H9 (cell line): ENCODE measurements around the gene ANAPC4. TPM values are rescaled to one million over a fixed set of nuclear protein-coding genes. Genes with fewer than 3 reads are reported as not detected.

Experiments used
- DNase-seq: peaks from one replicate; pipeline ENCODE4 v3.0.0-alpha.2; 2017
- H2AFZ ChIP-seq: one replicate; pipeline ENCODE4 v1.6.1; 2013; ENCODE audit warnings: mild to moderate bottlenecking, low read length, control low read depth, moderate library complexity
- H2AK5ac ChIP-seq: 2 replicates; pipeline ENCODE4 v1.6.1; 2013; ENCODE audit warnings: low read length, control low read depth, mixed read lengths; ENCODE audit not compliant: insufficient read length
- H2BK120ac ChIP-seq: one replicate; pipeline ENCODE4 v1.6.1; 2013; ENCODE audit warnings: low read depth, mild to moderate bottlenecking, low read length, control low read depth, inconsistent platforms; ENCODE audit not compliant: poor library complexity, severe bottlenecking
- H2BK12ac ChIP-seq: 2 replicates; pipeline ENCODE4 v1.6.1; 2013; ENCODE audit warnings: low read length, control low read depth, mixed read lengths, low read depth; ENCODE audit not compliant: insufficient read length
- H2BK15ac ChIP-seq: 2 replicates; pipeline ENCODE4 v1.6.1; 2013; ENCODE audit warnings: low read depth, low read length, control low read depth
- H2BK20ac ChIP-seq: one replicate; pipeline ENCODE4 v1.6.1; 2013; ENCODE audit warnings: low read depth, mild to moderate bottlenecking, low read length, control low read depth, inconsistent platforms; ENCODE audit not compliant: poor library complexity, severe bottlenecking
- H2BK5ac ChIP-seq: 2 replicates; pipeline ENCODE4 v1.6.1; 2013; ENCODE audit warnings: low read length, control low read depth, mixed read lengths; ENCODE audit not compliant: insufficient read length
- H3K14ac ChIP-seq: 2 replicates; pipeline ENCODE4 v1.6.1; 2013; ENCODE audit warnings: low read length, control low read depth; ENCODE audit not compliant: insufficient read depth
- H3K18ac ChIP-seq: 2 replicates; pipeline ENCODE4 v1.6.1; 2013; ENCODE audit warnings: low read depth, mild to moderate bottlenecking, mixed read lengths, low read length, control low read depth; ENCODE audit not compliant: insufficient read length
- H3K23ac ChIP-seq: 2 replicates; pipeline ENCODE4 v1.6.1; 2013; ENCODE audit warnings: low read length, control low read depth, mixed read lengths, low read depth; ENCODE audit not compliant: insufficient read length
- H3K23me2 ChIP-seq: 2 replicates; pipeline ENCODE4 v1.6.1; 2013; ENCODE audit warnings: low read depth, mild to moderate bottlenecking, mixed read lengths, low read length, control low read depth; ENCODE audit not compliant: insufficient read length, poor library complexity, severe bottlenecking
- H3K27ac ChIP-seq: 2 replicates; pipeline ENCODE4 v1.5.1; 2013; ENCODE audit warnings: low read length, control low read depth, mixed read lengths, low read depth; ENCODE audit not compliant: insufficient read length
- H3K27me3 ChIP-seq: 2 replicates; pipeline ENCODE4 v1.6.1; 2013; ENCODE audit warnings: low read length, control low read depth, inconsistent platforms; ENCODE audit not compliant: insufficient read depth
- H3K4ac ChIP-seq: 2 replicates; pipeline ENCODE4 v1.6.1; 2013; ENCODE audit warnings: low read depth, mild to moderate bottlenecking, control low read depth, inconsistent platforms, low read length, moderate library complexity
- H3K4me1 ChIP-seq: 2 replicates; pipeline ENCODE4 v1.6.1; 2013; ENCODE audit warnings: low read length, control low read depth, inconsistent platforms; ENCODE audit not compliant: insufficient read depth
- H3K4me2 ChIP-seq: 2 replicates; pipeline ENCODE4 v1.6.1; 2013; ENCODE audit warnings: low read length, control low read depth, mixed read lengths; ENCODE audit not compliant: insufficient read length, insufficient read depth
- H3K56ac ChIP-seq: 2 replicates; pipeline ENCODE4 v1.6.1; 2013; ENCODE audit warnings: low read depth, mild to moderate bottlenecking, mixed read lengths, low read length, control low read depth; ENCODE audit not compliant: insufficient read length
- H3K79me1 ChIP-seq: 2 replicates; pipeline ENCODE4 v1.6.1; 2013; ENCODE audit warnings: low read depth, mild to moderate bottlenecking, moderate library complexity, low read length, control low read depth, inconsistent platforms; ENCODE audit not compliant: insufficient read depth, poor library complexity, severe bottlenecking
- H3K79me2 ChIP-seq: 2 replicates; pipeline ENCODE4 v1.6.1; 2013; ENCODE audit warnings: low read length, control low read depth, inconsistent platforms; ENCODE audit not compliant: insufficient read depth
- H3K9ac ChIP-seq: 2 replicates; pipeline ENCODE4 v1.6.1; 2013; ENCODE audit warnings: low read length, control low read depth, mixed read lengths; ENCODE audit not compliant: insufficient read length; ENCODE audit errors: extremely low read depth
- H3K9me3 ChIP-seq: one replicate; pipeline ENCODE4 v1.6.1; 2013; ENCODE audit warnings: low read depth, low read length, inconsistent platforms; ENCODE audit not compliant: control insufficient read depth
- H3T11ph ChIP-seq: one replicate; pipeline ENCODE4 v1.6.1; 2013; ENCODE audit warnings: mild to moderate bottlenecking, low read length, control low read depth, inconsistent platforms
- H4K20me1 ChIP-seq: one replicate; pipeline ENCODE4 v1.6.1; 2013; ENCODE audit not compliant: control insufficient read depth, insufficient read length, insufficient read depth
- H4K5ac ChIP-seq: 2 replicates; pipeline ENCODE4 v1.6.1; 2013; ENCODE audit warnings: low read depth, mild to moderate bottlenecking, mixed read lengths, low read length, control low read depth; ENCODE audit not compliant: insufficient read length
- H4K8ac ChIP-seq: replicated peaks from 2 replicates; pipeline ENCODE4 v1.6.1; 2013; ENCODE audit warnings: low read length, control low read depth, mixed read lengths, low read depth; ENCODE audit not compliant: insufficient read length
- H4K91ac ChIP-seq: 2 replicates; pipeline ENCODE4 v1.6.1; 2013; ENCODE audit warnings: low read depth, mild to moderate bottlenecking, moderate library complexity, mixed read lengths, low read length, control low read depth; ENCODE audit not compliant: insufficient read length
- H3K27ac Mint-ChIP-seq, 3 experiments: 2 replicates in 2 of 3; 3 replicates in 1 of 3; pipeline ENCODE4 v1.8.0; 2020 to 2021; ENCODE audit warnings: mixed read lengths in 3 of 3, mild to moderate bottlenecking in 1 of 3, moderate library complexity in 1 of 3
- H3K27me3 Mint-ChIP-seq: 2 replicates; pipeline ENCODE4 v1.8.0; 2021; ENCODE audit warnings: low read depth, mild to moderate bottlenecking, moderate library complexity, mixed read lengths
- H3K36me3 Mint-ChIP-seq, 3 experiments: 2 replicates in 2 of 3; 3 replicates in 1 of 3; pipeline ENCODE4 v1.8.0; 2020 to 2021; ENCODE audit warnings: low read depth in 3 of 3, mixed read lengths in 3 of 3; ENCODE audit not compliant: insufficient read depth in 1 of 3
- H3K4me1 Mint-ChIP-seq, 2 experiments: 2 replicates each; pipeline ENCODE4 v1.8.0; 2020; ENCODE audit warnings: mixed read lengths in 2 of 2
- H3K4me3 Mint-ChIP-seq, 2 experiments: 2 replicates in 1 of 2; 3 replicates in 1 of 2; pipeline ENCODE4 v1.8.0; 2020 to 2021; ENCODE audit warnings: mild to moderate bottlenecking in 2 of 2, mixed read lengths in 2 of 2, moderate library complexity in 1 of 2
- H3K9me3 Mint-ChIP-seq, 2 experiments: 2 replicates in 1 of 2; 3 replicates in 1 of 2; pipeline ENCODE4 v1.8.0; 2020; ENCODE audit warnings: mild to moderate bottlenecking in 2 of 2, mixed read lengths in 2 of 2, moderate library complexity in 1 of 2
- CTCF ChIP-seq: fragments of 200-600 bp; sonication (generic); conservative IDR thresholded peaks from 3 replicates; pipeline ENCODE4 v1.8.0; 2021; ENCODE audit warnings: antibody characterized with exemption, mild to moderate bottlenecking
- WGBS: extraction: QIAGEN DNeasy Blood & Tissue Kit; methylation state at CpG from one replicate; pipeline ENCODE4 v1.1.7; 2013; ENCODE audit warnings: missing lambda C conversion rate, low lambda C conversion rate, mixed read lengths; ENCODE audit not compliant: insufficient read length; ENCODE audit errors: extremely low coverage; 5-methylcytosine and 5-hydroxymethylcytosine counted together
- total RNA-seq: library from RNA; stranded (reverse); gene quantifications from 2 replicates; pipeline ENCODE4 v1.2.1, GENCODE V29; 2021

ANAPC4 gene
- total RNA-seq, 1 experiment from 2014 or later: 42.5 TPM

GRCh38 chr4:25417014-25417413, 40.0 kb downstream of the ANAPC4 start:
- H4K91ac ChIP-seq: no peak overlapping the region
- no peak overlapping the region for H3K56ac ChIP-seq
- no peak overlapping the region for H4K8ac ChIP-seq
- Mint-ChIP-seq H3K36me3 (peaks cover 0 to 52% (median 32%) of the 10 kb centered on the region in 3 experiments; a peak in 5 of 7 replicates), H3K27me3 (no peaks in the 10 kb centered on the region), H3K4me3 (no peak overlapping the region), H3K27ac (no peak overlapping the region), H3K4me1 (no peaks in the 10 kb centered on the region), H3K9me3 (no peaks in the 10 kb centered on the region)
- no peaks in the 10 kb centered on the region for H3K23me2 ChIP-seq
- no CpG with 5 or more reads among the region's 2 CpGs for WGBS
- no peaks in the 10 kb centered on the region for H4K20me1 ChIP-seq
- H2BK12ac ChIP-seq: no peak overlapping the region
- H3K27ac ChIP-seq: no peak overlapping the region
- H4K5ac ChIP-seq: no peak overlapping the region
- no peak overlapping the region for H2BK120ac ChIP-seq
- H2AK5ac ChIP-seq: no peak overlapping the region
- no peak for DNase-seq
- no peak overlapping the region for H3K9ac ChIP-seq
- no peaks in the 10 kb centered on the region for H3K4me1 ChIP-seq
- no peak for TF ChIP-seq CTCF
- H3K4me2 ChIP-seq: no peak overlapping the region
- H3T11ph ChIP-seq: no peak overlapping the region
- no peaks in the 10 kb centered on the region for H3K9me3 ChIP-seq
- no peak overlapping the region for H2BK15ac ChIP-seq
- no peak overlapping the region for H3K18ac ChIP-seq
- no peak overlapping the region for H3K14ac ChIP-seq
- H2AFZ ChIP-seq: no peak overlapping the region
- H2BK20ac ChIP-seq: no peak overlapping the region
- no peaks in the 10 kb centered on the region for H3K79me2 ChIP-seq
- H3K23ac ChIP-seq: no peak overlapping the region
- no peaks in the 10 kb centered on the region for H3K79me1 ChIP-seq
- H2BK5ac ChIP-seq: no peak overlapping the region
- H3K4ac ChIP-seq: no peak overlapping the region
- no peaks in the 10 kb centered on the region for H3K27me3 ChIP-seq
